Measurements from ENCODE around the gene PCBP3. TPM values are rescaled to one million over a fixed set of nuclear protein-coding genes. Genes with fewer than 3 reads are reported as not detected.
"Not testable (repeated sequence)": the region's sequence is repeated elsewhere in the genome, so short reads cannot be mapped to it uniquely, and the experiment has no call there.

PCBP3 gene
- total and polyA plus RNA-seq, 3 experiments from 2014 or later = 0.31 to 0.38 (median 0.35) TPM

- ChIA-PET POLR2A (no interaction called here), CTCF (interaction anchor here (1.1 to 1.4 kb wide), 2 partner anchors 44 to 122 kb away, joined by 3 read pairs; no protein-coding TSS in a partner anchor)
- Histone ChIP-seq H3K9me3 (ENCODE audit: low read length) (no peaks in the 10 kb centered on the region), H3K4me1 (ENCODE audit: insufficient read depth, low read length) (peaks cover 8% of the 10 kb centered on the region), H3K27me3 (ENCODE audit: insufficient read depth, low read length, poor library complexity, severe bottlenecking) (no peaks in the 10 kb centered on the region), H3K27ac (ENCODE audit: low read depth, low read length) (no peak overlapping the region), H3K36me3 (ENCODE audit: insufficient read depth, low read length) (no peaks in the 10 kb centered on the region), H3K4me3 (ENCODE audit: low read length) (no peak overlapping the region)
- Mint-ChIP-seq H3K9me3 (peaks cover 19 to 22% (median 20%) of the 10 kb centered on the region in 5 donors), H3K27me3 (peaks cover 4 to 8% of the 10 kb centered on the region in 2 donors), H3K4me3 (no peak overlapping the region), H3K4me1 (peaks cover 6 to 7% (median 7%) of the 10 kb centered on the region in 3 donors), H3K36me3 (peaks cover 0 to 24% (median 0%) of the 10 kb centered on the region in 3 donors), H3K27ac (peak overlapping the region in 2 of 8 donors; percentile 52 to 64)
- DNase-seq = no peak
Observed at GRCh38 chr21:45600248-45600647, 43.3 kb upstream of the PCBP3 start.

DNA sequence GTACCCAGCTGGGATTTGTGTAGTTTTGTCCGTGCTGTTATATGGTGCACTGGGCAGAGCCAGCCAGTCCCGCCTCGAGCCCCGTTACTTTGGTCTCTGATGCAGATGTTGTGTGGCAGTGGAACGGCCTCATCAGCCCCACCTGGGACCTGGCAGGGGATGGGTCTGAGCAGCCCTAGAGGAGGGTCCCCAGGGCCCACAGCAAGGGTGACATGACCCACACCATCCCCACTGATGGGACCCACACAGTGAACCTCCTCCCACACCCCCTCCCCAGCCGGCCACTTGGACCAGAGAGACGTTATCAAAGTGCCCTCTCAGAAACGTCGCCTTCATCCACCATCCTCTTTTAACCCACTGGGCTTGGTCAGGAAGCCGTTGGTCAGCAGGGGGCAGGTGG is 42.0 kb upstream of the PCBP3 start:
- Mint-ChIP-seq H3K9me3 (peaks cover 19 to 22% (median 20%) of the 10 kb centered on the region in 5 donors), H3K4me3 (no peak overlapping the region), H3K27ac (no peak overlapping the region), H3K27me3 (peaks cover 4 to 7% of the 10 kb centered on the region in 2 donors), H3K36me3 (peaks cover 0 to 24% (median 0%) of the 10 kb centered on the region in 3 donors), H3K4me1 (peaks cover 4 to 5% (median 5%) of the 10 kb centered on the region in 3 donors)
- H3K9me3 ChIP-seq (ENCODE audit: low read length) = no peaks in the 10 kb centered on the region
- ChIA-PET CTCF (interaction anchor here (1.4 kb wide), 1 partner anchor 123 kb away, joined by 3 read pairs; no protein-coding TSS in a partner anchor), POLR2A (no interaction called here)
- peaks cover 6% of the 10 kb centered on the region for H3K4me1 ChIP-seq (ENCODE audit: insufficient read depth, low read length)
- H3K36me3 ChIP-seq (ENCODE audit: insufficient read depth, low read length) = no peaks in the 10 kb centered on the region
- H3K27me3 ChIP-seq (ENCODE audit: insufficient read depth, low read length, poor library complexity, severe bottlenecking) = no peaks in the 10 kb centered on the region
- DNase-seq = no peak
- H3K4me3 ChIP-seq (ENCODE audit: low read length) = no peak overlapping the region
- H3K27ac ChIP-seq (ENCODE audit: low read depth, low read length) = no peak overlapping the region

DNA sequence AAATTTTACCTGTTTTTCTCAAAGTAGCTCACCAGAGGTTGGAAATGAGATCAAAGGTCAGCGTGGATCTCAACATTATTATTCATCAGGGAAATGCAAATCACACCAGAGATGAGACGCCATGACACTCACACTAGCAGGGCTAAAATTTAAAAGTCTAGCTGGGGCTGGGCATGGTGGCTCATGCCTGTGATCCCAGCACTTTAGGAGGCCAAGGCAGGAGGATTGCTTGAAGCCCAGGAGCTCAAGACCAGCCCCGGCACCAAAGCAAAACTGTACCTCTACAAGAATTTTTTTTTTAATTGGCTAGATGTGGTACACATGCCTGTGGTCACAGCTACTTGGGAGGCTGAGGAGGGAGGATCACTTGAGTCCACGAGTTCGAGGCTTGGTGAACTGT is 41.4 kb upstream of the PCBP3 start:
- Histone ChIP-seq H3K4me3 (ENCODE audit: low read length) (no peak overlapping the region), H3K4me1 (ENCODE audit: insufficient read depth, low read length) (peaks cover under 1% of the 10 kb centered on the region), H3K27me3 (ENCODE audit: insufficient read depth, low read length, poor library complexity, severe bottlenecking) (no peaks in the 10 kb centered on the region), H3K9me3 (ENCODE audit: low read length) (no peaks in the 10 kb centered on the region), H3K36me3 (ENCODE audit: insufficient read depth, low read length) (no peaks in the 10 kb centered on the region), H3K27ac (ENCODE audit: low read depth, low read length) (no peak overlapping the region)
- Mint-ChIP-seq H3K4me1 (peaks cover 0 to under 1% (median 0%) of the 10 kb centered on the region in 3 donors), H3K9me3 (peaks cover 19 to 22% (median 20%) of the 10 kb centered on the region in 5 donors), H3K4me3 (no peak overlapping the region), H3K27ac (no peak overlapping the region), H3K36me3 (peaks cover 0 to 24% (median 0%) of the 10 kb centered on the region in 3 donors), H3K27me3 (peaks cover 3 to 4% of the 10 kb centered on the region in 2 donors)
- ChIA-PET POLR2A (no interaction called here), CTCF (no interaction called here)
- DNase-seq = no peak

DNA sequence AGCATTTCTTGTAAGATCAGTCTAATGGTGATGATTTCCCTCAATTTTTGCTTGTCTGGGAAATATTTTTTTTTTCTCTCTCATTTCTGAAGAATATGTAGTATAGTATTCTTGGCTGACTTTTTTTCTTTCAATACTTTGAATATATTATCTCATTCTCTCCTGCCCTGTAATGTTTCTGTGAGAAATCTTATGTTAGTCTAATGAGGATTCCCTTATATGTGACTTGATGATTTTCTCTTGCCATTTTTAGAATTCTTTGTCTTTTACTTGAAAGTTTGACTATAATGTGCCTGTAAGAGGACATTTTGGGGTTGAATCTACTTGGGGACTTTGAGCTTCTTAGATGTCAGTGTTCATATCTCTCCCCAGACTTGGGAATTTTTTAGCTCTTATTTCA is 40.0 kb upstream of the PCBP3 start:
- peaks cover 8% of the 10 kb centered on the region for H3K4me1 ChIP-seq (ENCODE audit: insufficient read depth, low read length)
- H3K4me3 ChIP-seq (ENCODE audit: low read length) = no peak overlapping the region
- Mint-ChIP-seq H3K4me1 (peaks cover 0 to 3% (median 2%) of the 10 kb centered on the region in 3 donors), H3K4me3 (no peak overlapping the region), H3K27me3 (peaks cover under 1 to 4% of the 10 kb centered on the region in 2 donors), H3K9me3 (peaks cover 19 to 22% (median 20%) of the 10 kb centered on the region in 5 donors), H3K36me3 (peaks cover 0 to 24% (median 0%) of the 10 kb centered on the region in 3 donors), H3K27ac (no peak overlapping the region)
- ChIA-PET POLR2A (no interaction called here), CTCF (interaction anchor here (1.5 kb wide), 1 partner anchor 47 kb away, joined by 4 read pairs; no protein-coding TSS in a partner anchor)
- H3K36me3 ChIP-seq (ENCODE audit: insufficient read depth, low read length) = no peaks in the 10 kb centered on the region
- DNase-seq = no peak
- H3K9me3 ChIP-seq (ENCODE audit: low read length) = no peaks in the 10 kb centered on the region
- no peak overlapping the region for H3K27ac ChIP-seq (ENCODE audit: low read depth, low read length)
- H3K27me3 ChIP-seq (ENCODE audit: insufficient read depth, low read length, poor library complexity, severe bottlenecking) = no peaks in the 10 kb centered on the region

DNA sequence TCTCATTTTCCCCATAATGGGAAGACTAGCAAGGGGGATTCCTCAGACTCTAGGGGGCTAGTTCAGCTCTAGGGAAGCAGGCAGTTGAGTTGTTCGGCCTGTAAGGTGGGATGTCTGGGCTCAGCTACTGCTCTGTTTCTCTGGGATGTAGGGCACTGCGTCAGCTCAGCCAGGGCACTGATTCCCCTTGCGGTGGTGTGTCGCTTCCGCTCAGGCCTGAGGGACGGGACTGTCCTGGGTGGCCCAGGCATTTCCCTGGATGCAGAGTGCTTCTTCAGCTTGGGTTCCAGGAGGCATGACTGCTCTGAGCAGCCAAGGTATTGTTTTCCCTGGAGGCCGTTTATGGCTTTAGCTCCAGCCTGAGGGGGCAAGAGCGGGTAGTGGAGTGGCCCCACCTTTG is 38.8 kb upstream of the PCBP3 start:
- Mint-ChIP-seq H3K9me3 (peaks cover 19 to 22% (median 20%) of the 10 kb centered on the region in 5 donors), H3K36me3 (peaks cover 0 to 24% (median 0%) of the 10 kb centered on the region in 3 donors)
- H3K27me3 Mint-ChIP-seq; H3K27me3 ChIP-seq (ENCODE audit: insufficient read depth, low read length, poor library complexity, severe bottlenecking); H3K4me1 Mint-ChIP-seq; POLR2A ChIA-PET; H3K4me3 Mint-ChIP-seq; H3K4me1 ChIP-seq (ENCODE audit: insufficient read depth, low read length); H3K27ac Mint-ChIP-seq; DNase-seq; H3K36me3 ChIP-seq (ENCODE audit: insufficient read depth, low read length); H3K27ac ChIP-seq (ENCODE audit: low read depth, low read length); H3K4me3 ChIP-seq (ENCODE audit: low read length); H3K9me3 ChIP-seq (ENCODE audit: low read length): not testable (repeated sequence)
- CTCF ChIA-PET = interaction anchor here (1.5 kb wide), 1 partner anchor 48 kb away, joined by 4 read pairs; no protein-coding TSS in a partner anchor

DNA sequence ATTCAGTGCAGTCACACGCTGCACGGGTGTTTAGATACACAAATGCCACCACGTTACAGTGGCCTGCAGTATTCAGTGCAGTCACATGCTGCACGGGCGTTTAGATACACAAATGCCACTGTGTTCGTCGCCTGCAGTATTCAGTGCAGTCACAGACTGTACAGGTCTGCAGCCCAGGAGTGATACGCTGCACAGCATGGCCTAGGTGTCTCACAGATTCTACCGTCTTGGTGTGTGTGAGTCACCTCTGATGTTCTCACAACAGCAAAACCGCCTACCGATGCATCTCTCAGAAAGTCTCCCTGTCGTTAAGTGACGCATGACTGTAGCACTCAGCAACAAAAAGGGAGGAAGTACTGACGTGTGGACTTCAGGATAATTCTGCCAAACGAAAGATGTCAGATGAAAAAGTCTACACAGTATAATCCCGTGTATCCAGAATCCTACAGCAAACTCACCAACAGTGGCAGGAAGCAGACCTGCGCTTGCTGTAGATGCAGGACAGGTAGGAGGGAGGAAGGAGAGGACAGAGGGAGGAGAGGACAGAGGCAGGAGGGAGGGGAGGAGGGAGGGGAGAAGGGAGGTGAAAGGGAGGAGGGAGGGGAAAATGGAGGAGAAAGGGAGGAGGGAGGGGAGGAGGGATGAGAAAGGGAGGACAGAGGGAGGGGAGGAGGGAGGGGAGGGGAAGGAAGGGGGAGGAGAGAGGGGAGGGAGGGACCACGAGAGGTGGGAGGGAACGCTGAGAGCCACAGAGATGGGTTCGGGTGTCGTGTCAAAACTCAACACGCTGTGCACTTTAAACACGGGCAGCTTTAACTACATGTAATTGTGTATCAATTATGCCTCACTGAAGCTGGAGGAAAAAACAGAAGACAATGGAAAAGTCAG is 36.3 kb upstream of the PCBP3 start:
- peaks cover 0 to 19% (median 0%) of the 10 kb centered on the region in 3 donors for H3K36me3 Mint-ChIP-seq
- H3K27ac Mint-ChIP-seq = peak overlapping the region in 6 of 8 donors; percentile 24 to 81 (median 58)
- H3K4me1 Mint-ChIP-seq = peaks cover 0 to 3% (median 2%) of the 10 kb centered on the region in 3 donors
- no peaks in the 10 kb centered on the region for H3K9me3 ChIP-seq (ENCODE audit: low read length)
- H3K9me3 Mint-ChIP-seq = peaks cover 17 to 20% (median 18%) of the 10 kb centered on the region in 5 donors
- H3K27me3 ChIP-seq (ENCODE audit: insufficient read depth, low read length, poor library complexity, severe bottlenecking) = no peaks in the 10 kb centered on the region
- H3K27me3 Mint-ChIP-seq = peaks cover 14 to 15% of the 10 kb centered on the region in 2 donors
- H3K4me1 ChIP-seq (ENCODE audit: insufficient read depth, low read length) = peaks cover 9% of the 10 kb centered on the region
- H3K36me3 ChIP-seq (ENCODE audit: insufficient read depth, low read length) = no peaks in the 10 kb centered on the region
- no peak overlapping the region for H3K27ac ChIP-seq (ENCODE audit: low read depth, low read length)
- no peak overlapping the region for H3K4me3 ChIP-seq (ENCODE audit: low read length)
- no peak for DNase-seq
- ChIA-PET CTCF (no interaction called here), POLR2A (no interaction called here)
- peak overlapping the region in 1 of 7 donors; percentile 30 for H3K4me3 Mint-ChIP-seq

DNA sequence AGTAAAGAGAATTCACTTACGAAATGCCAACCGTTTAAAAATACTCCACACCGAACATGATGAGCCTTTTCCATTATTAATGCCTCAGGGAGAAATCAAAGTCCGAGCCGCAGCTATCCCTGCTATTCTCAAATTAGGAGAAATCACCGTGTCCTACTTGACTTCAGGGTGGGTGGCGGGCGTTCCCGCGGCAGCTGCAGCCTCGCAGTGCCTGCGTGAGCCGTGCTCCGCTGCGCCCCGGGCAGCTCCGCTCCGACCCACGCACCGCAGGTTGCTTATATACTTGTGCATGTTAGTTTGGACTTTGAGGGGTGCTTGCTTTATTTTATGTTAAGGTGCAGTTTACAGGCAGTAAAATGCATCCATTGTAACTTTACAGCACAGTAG is 35.6 kb upstream of the PCBP3 start:
- no peaks in the 10 kb centered on the region for H3K36me3 ChIP-seq (ENCODE audit: insufficient read depth, low read length)
- Mint-ChIP-seq H3K4me3 (no peak overlapping the region), H3K27ac (peak overlapping the region in 2 of 8 donors; percentile 29 to 70), H3K9me3 (peaks cover 11 to 17% (median 14%) of the 10 kb centered on the region in 5 donors), H3K27me3 (peaks cover 17% of the 10 kb centered on the region in 2 donors), H3K4me1 (peaks cover 0 to 3% (median 2%) of the 10 kb centered on the region in 3 donors), H3K36me3 (peaks cover 0 to 16% (median 0%) of the 10 kb centered on the region in 3 donors)
- peaks cover 9% of the 10 kb centered on the region for H3K4me1 ChIP-seq (ENCODE audit: insufficient read depth, low read length)
- no peak overlapping the region for H3K27ac ChIP-seq (ENCODE audit: low read depth, low read length)
- POLR2A ChIA-PET = no interaction called here
- no peaks in the 10 kb centered on the region for H3K9me3 ChIP-seq (ENCODE audit: low read length)
- no peak overlapping the region for H3K4me3 ChIP-seq (ENCODE audit: low read length)
- no peaks in the 10 kb centered on the region for H3K27me3 ChIP-seq (ENCODE audit: insufficient read depth, low read length, poor library complexity, severe bottlenecking)
- CTCF ChIA-PET = no interaction called here
- DNase-seq = no peak
